Naive thymus-derived CD8-positive, alpha-beta T cell (primary cell): Measurements from ENCODE around the gene MAP4K4. TPM values are rescaled to one million over a fixed set of nuclear protein-coding genes. Genes with fewer than 3 reads are reported as not detected.
A peak's percentile ranks its signal among the peaks of the same experiment; 100 is the strongest.

Experiments used
- ATAC-seq, 2 donors: fragments of 150-1000 bp; cut with Tn5 transposase in 1 of 2; sonication (Bioruptor Pico), chemical (Tn5 transposase) in 1 of 2; 1 replicate in 1 of 2; 2 replicates in 1 of 2; pipeline ENCODE4 v1.10.0; 2021; ENCODE audit warnings: mild to moderate bottlenecking in 2 of 2, moderate library complexity in 2 of 2
- POLR2A ChIA-PET: fragments of 350-600 bp; sonication (Branson Sonifier 250); formaldehyde crosslinking; loops from one replicate; lab custom pipeline; 2021; ENCODE audit warnings: antibody characterized with exemption; lab: Charles Lee
- DNase-seq, 10 donors: peaks; one replicate each; pipeline versions ENCODE4 v3.0.0 to v3.0.0-alpha.2; 2020 to 2022
- H3K27ac Mint-ChIP-seq, 10 donors: one replicate each; pipeline ENCODE4 v1.8.0; 2020 to 2022; ENCODE audit warnings: mild to moderate bottlenecking in 10 of 10, mixed read lengths in 10 of 10, moderate library complexity in 4 of 10, inconsistent platforms in 1 of 10
- H3K27me3 Mint-ChIP-seq, 5 donors: one replicate each; pipeline ENCODE4 v1.8.0; 2021 to 2022; ENCODE audit warnings: mixed read lengths in 5 of 5
- H3K36me3 Mint-ChIP-seq, 3 donors: one replicate each; pipeline ENCODE4 v1.8.0; 2020 to 2022; ENCODE audit warnings: mixed read lengths in 3 of 3, mild to moderate bottlenecking in 2 of 3, inconsistent platforms in 1 of 3
- H3K4me1 Mint-ChIP-seq, 4 donors: one replicate each; pipeline ENCODE4 v1.8.0; 2021 to 2022; ENCODE audit warnings: mixed read lengths in 4 of 4
- H3K4me3 Mint-ChIP-seq, 10 donors: one replicate each; pipeline ENCODE4 v1.8.0; 2020 to 2022; ENCODE audit warnings: mild to moderate bottlenecking in 10 of 10, mixed read lengths in 10 of 10, moderate library complexity in 6 of 10, inconsistent platforms in 1 of 10
- H3K9me3 Mint-ChIP-seq, 9 donors: one replicate each; pipeline ENCODE4 v1.8.0; 2020 to 2022; ENCODE audit warnings: mixed read lengths in 9 of 9, mild to moderate bottlenecking in 3 of 9, inconsistent platforms in 1 of 9, moderate library complexity in 1 of 9
- polyA plus RNA-seq, 3 donors: library from polyadenylated mRNA; unstranded; fragments of 300-500 nt; fragmentation: Illumina TruSeq; gene quantifications; one replicate each; pipeline ENCODE4 v1.2.3, GENCODE V29; 2021
- total RNA-seq, 8 experiments: library from RNA in 2 of 8; stranded (reverse) in 2 of 8; gene quantifications; one replicate each; pipeline ENCODE4 v1.2.3 and lab custom pipeline; 2021 to 2026

MAP4K4 gene
- total and polyA plus RNA-seq, 5 experiments from 2014 or later = 9.5 to 122 (median 26.6) TPM

DNA sequence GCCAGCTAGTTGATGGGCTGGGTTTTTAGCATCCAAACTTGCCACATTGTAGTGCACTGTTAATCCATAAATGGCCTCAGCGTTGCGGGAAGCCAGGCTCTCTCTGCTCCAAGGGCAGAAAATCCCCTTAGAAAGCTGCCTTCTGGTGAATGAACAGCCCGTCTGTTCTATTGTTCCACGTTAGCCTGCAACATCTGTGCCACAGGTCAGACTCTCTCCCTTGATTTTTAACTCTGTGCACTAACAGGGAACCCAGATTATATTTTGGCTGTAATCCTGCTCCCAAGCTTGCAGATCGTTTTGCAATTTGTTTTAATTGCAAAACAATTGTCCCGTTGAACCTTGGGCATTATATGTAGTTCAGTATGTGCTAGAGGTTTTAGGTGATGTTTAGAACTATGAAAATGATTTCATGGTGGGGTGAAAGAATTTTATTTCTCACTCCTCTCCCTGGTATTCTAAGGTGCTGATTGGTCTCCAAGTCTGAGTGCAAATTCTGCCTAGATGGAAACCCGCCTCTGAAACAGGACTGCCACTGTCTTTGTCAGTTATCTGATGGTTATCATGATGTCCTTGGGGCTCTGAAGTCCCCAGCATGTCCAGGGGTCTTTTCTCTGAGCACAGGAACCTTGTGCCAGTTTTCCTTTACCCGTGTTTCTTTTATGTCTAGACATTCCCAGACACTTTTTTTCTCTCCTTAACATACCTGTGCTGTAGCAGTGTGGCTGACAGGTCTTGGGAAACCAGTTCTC lies 106.6 kb downstream of the MAP4K4 start:
- POLR2A ChIA-PET = interaction anchor here (0.7 to 1.1 kb wide), 3 partner anchors 8 to 385 kb away, joined by 3 to 4 read pairs (median 4); no protein-coding TSS in a partner anchor
- H3K4me1 Mint-ChIP-seq = peaks cover 48 to 82% (median 79%) of the 10 kb centered on the region in 4 donors
- peak overlapping the region in 7 of 10 donors; percentile 17 to 81 (median 68) for H3K27ac Mint-ChIP-seq
- H3K27me3 Mint-ChIP-seq = no peaks in the 10 kb centered on the region
- peak overlapping the region in 1 of 10 donors; percentile 24 for H3K4me3 Mint-ChIP-seq
- no peaks in the 10 kb centered on the region for H3K9me3 Mint-ChIP-seq
- H3K36me3 Mint-ChIP-seq = peaks cover 0 to 26% (median 11%) of the 10 kb centered on the region in 3 donors
- DNase-seq = no peak
- ATAC-seq = no peak

DNA sequence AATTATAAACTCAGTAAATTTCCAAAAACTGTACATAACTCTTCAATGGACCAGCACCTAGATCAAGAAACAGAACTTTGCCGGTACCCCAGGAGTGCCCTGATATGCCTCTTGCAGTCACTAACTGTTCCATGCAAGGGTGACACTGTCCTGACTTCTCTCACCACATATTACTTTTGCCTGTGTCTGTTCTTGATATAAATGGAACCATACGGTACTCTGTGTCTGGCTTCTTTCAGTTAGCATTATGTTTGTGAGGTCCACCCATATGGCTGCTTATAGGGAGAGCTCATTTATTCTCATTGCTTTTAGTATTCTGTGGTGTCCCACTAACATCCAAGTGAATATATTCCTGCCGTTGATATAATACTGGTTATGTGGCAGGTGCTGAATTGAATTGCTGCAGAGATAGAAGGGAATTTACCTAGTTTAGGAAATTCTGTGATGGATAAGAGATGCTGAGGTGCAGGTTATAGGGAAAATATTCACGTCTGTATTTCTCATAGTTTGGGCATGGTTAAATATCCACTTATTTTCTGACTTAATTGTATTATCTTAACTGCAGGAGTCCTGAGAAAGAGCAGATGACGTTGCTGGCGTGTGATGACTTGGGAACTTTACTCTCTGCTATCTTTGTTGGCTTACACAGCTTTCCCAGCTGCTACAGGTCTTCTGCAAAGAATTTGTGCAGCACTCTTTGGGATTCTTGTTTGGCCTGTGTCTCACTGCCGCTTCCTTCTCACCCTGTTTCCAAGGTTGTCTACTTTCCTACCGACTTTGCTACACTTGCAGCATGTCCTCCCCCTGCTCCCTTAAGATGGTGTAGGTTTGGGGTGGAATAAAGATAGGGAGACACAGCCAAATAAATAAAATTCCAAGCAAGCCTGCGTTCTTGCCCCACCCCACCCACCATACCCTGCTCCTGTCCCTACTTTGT lies 107.9 kb downstream of the MAP4K4 start:
- peaks cover 46 to 83% (median 81%) of the 10 kb centered on the region in 4 donors for H3K4me1 Mint-ChIP-seq
- DNase-seq = no peak
- POLR2A ChIA-PET = interaction anchor here (0.7 to 1.1 kb wide), 3 partner anchors 8 to 386 kb away, joined by 3 to 4 read pairs (median 4); no protein-coding TSS in a partner anchor
- H3K27ac Mint-ChIP-seq = peak overlapping the region; percentile 38 to 86 (median 74)
- H3K9me3 Mint-ChIP-seq = no peaks in the 10 kb centered on the region
- ATAC-seq = no peak
- H3K4me3 Mint-ChIP-seq = peak overlapping the region in 8 of 10 donors; percentile 2 to 46 (median 10)
- H3K36me3 Mint-ChIP-seq = peaks cover 0 to 16% (median 13%) of the 10 kb centered on the region in 3 donors
- no peaks in the 10 kb centered on the region for H3K27me3 Mint-ChIP-seq

DNA sequence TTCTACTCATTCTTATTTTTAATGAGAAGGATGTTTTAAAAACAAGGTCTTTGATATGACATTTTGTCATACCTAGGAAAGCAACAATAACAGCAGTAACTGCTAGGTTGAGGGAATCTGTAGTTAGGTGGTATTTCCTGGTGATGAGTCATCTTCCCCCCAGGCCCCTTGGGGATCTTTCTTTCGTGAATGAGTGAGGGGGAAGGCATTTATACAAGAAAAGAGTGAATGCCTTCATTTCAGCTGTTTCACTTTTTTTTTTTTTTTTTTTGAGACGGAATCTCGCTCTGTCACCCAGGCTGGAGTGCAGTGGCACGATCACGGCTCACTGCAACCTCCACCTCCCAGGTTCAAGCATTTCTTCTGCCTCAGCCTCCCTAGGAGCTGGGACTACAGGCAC lies 108.6 kb downstream of the MAP4K4 start:
- H3K4me3 Mint-ChIP-seq = peak overlapping the region in 7 of 10 donors; percentile 1 to 46 (median 7)
- POLR2A ChIA-PET = no interaction called here
- H3K27me3 Mint-ChIP-seq = no peaks in the 10 kb centered on the region
- H3K4me1 Mint-ChIP-seq = peaks cover 43 to 82% (median 78%) of the 10 kb centered on the region in 4 donors
- H3K36me3 Mint-ChIP-seq = peaks cover 0 to 13% (median 12%) of the 10 kb centered on the region in 3 donors
- DNase-seq = peak in 1 of 10 donors; percentile 30
- peak; percentile 61 to 88 for ATAC-seq
- H3K9me3 Mint-ChIP-seq = no peaks in the 10 kb centered on the region
- peak overlapping the region; percentile 38 to 86 (median 74) for H3K27ac Mint-ChIP-seq

DNA sequence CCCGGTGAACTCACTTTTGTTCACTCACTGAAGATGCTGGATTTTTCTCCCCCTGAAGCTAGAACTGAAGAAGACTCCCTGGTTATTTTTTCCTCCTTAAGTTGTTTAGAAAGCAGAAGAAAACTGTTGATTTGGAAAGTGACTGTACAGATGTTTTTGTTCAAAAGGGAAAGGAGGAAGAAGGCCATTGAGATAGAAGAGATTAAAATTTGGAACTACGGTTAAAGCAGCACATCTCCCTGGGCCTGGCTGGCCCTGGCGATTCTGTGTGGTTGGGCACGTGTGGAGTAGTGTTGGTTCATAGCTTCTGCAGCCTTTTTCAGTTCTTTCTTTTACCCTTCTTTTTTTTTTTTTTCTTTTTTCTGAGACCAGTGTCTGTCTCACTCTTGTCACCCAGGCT lies 109.2 kb downstream of the MAP4K4 start:
- no peak for ATAC-seq
- H3K4me3 Mint-ChIP-seq = peak overlapping the region in 7 of 10 donors; percentile 25 to 58 (median 44)
- no peaks in the 10 kb centered on the region for H3K27me3 Mint-ChIP-seq
- peaks cover 44 to 83% (median 78%) of the 10 kb centered on the region in 4 donors for H3K4me1 Mint-ChIP-seq
- DNase-seq = no peak
- H3K9me3 Mint-ChIP-seq = no peaks in the 10 kb centered on the region
- H3K36me3 Mint-ChIP-seq = peaks cover 0 to 14% (median 11%) of the 10 kb centered on the region in 3 donors
- H3K27ac Mint-ChIP-seq = peak overlapping the region; percentile 17 to 84 (median 62)
- POLR2A ChIA-PET = no interaction called here

DNA sequence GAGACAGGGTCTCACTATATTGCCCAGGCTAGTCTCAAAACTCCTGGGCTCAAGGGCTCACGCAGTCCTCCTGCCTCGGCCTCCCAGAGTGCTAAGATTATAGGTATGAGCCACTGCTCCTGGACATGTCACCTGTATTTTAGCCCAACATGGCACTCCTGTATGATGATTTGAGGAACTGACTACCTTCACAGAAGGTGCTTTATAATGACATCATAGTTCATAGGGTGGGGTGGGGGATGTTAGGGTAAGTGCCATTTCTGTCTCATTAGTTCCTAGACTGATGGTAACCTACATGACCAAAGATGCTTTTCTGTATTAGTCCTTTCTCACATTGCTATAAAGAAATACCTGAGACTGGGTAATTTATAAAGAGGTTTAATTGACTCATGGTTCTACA lies 109.7 kb downstream of the MAP4K4 start:
- no peak for ATAC-seq
- Mint-ChIP-seq H3K9me3 (no peaks in the 10 kb centered on the region), H3K4me3 (no peak overlapping the region), H3K27ac (peak overlapping the region in 5 of 10 donors; percentile 6 to 53 (median 31)), H3K27me3 (no peaks in the 10 kb centered on the region), H3K36me3 (peaks cover 0 to 14% (median 12%) of the 10 kb centered on the region in 3 donors), H3K4me1 (peaks cover 42 to 81% (median 78%) of the 10 kb centered on the region in 4 donors)
- POLR2A ChIA-PET = no interaction called here
- no peak for DNase-seq

DNA sequence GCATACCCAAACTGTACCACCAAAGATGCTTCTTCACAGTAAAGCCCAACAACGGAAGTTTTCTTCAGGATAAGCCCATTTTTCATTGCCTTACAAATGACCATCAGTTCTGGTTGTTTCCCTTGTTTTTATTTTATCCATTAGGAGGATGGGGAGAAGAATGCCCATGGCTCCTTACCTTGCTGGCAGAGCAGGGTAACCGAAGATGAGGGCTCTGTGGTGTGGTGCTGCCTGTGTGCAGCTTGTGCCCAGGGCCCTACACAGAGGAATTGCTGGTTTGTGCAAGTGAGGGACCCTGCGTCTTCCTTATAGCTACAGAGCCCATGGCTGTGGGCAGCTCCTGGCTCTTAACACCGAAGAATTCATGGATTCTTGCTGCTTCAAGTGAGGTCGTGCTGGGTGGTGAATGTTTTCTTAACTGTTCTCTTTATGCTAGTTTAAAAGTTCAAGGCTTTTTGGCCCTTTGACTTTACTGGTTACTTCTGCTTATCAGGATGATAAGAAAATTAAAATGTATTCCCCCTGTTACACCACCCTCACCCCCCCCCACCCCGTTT lies 110.6 kb downstream of the MAP4K4 start:
- Mint-ChIP-seq H3K27me3 (no peaks in the 10 kb centered on the region), H3K9me3 (no peaks in the 10 kb centered on the region), H3K36me3 (peaks cover 0 to 16% (median 7%) of the 10 kb centered on the region in 3 donors), H3K4me1 (peaks cover 40 to 79% (median 75%) of the 10 kb centered on the region in 4 donors), H3K27ac (peak overlapping the region in 1 of 10 donors; percentile 24), H3K4me3 (no peak overlapping the region)
- POLR2A ChIA-PET = no interaction called here
- ATAC-seq (no peak), DNase-seq (no peak)

DNA sequence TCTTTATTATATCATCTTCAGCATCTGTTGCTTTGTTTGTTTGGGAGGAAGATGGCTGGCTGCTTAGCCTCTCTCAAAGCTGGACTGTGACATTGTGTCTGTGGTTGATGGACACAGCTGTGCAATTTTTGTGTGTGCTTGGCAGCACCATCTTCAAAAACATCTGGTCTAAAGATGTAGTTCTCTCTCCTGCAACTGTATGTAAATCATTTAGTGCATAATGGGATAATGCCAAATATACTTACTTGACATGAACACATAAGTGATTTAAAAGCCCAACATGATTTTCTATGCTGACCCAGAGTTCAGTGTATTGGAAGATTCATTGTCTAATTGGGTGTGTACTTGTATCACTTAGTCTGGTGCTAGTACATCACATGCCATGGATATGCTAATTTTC lies 112.2 kb downstream of the MAP4K4 start:
- DNase-seq = no peak
- Mint-ChIP-seq H3K9me3 (no peaks in the 10 kb centered on the region), H3K27me3 (no peaks in the 10 kb centered on the region), H3K4me3 (peak overlapping the region in 2 of 10 donors; percentile 4 to 17), H3K4me1 (peaks cover 39 to 78% (median 74%) of the 10 kb centered on the region in 4 donors), H3K27ac (peak overlapping the region in 2 of 10 donors; percentile 43 to 75), H3K36me3 (peaks cover 0 to 16% (median 6%) of the 10 kb centered on the region in 3 donors)
- no peak for ATAC-seq
- POLR2A ChIA-PET = no interaction called here

DNA sequence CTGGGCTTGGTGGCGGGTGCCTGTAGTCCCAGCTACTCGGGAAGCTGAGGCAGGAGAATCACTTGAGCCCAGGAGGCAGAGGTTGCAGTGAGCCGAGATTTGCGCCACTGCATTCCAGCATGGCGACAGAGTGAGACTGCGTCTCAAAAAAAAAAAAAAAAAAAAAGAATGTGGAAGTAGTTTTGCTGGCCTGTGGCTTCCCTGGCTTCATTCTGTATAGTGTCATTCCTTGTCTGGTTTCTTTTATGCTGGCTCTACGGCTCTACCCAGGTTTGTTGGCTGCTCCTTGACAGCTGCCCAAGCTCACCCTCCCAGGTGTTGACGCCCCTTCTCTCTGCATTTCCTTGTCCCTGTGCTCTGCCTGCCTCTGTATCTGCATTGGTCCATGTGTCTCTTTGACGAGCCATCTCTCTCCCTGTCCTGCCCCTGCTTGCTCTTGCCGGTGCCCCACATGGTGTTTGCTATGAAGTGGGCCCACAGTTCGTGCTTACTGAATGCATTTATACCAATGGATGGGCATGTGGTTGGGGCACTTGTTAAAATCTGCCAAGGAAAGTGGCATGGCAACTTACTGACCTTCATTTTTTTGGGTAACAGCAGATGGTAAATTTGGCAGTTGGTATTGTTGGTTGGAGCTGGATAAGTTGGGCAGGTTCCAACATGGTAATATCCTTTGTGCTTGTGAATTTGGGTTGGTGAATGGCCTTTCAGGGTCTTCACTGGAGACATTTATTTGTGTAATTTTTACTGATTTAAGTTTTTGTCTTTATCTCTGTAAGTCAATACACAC lies 113.9 kb downstream of the MAP4K4 start:
- Mint-ChIP-seq H3K9me3 (no peaks in the 10 kb centered on the region), H3K27me3 (no peaks in the 10 kb centered on the region), H3K27ac (peak overlapping the region in 4 of 10 donors; percentile 20 to 41 (median 34)), H3K4me3 (peak overlapping the region in 2 of 10 donors; percentile 3 to 20), H3K36me3 (peaks cover 0 to 15% (median 6%) of the 10 kb centered on the region in 3 donors), H3K4me1 (peaks cover 37 to 77% (median 73%) of the 10 kb centered on the region in 4 donors)
- POLR2A ChIA-PET = no interaction called here
- ATAC-seq (no peak), DNase-seq (no peak)

DNA sequence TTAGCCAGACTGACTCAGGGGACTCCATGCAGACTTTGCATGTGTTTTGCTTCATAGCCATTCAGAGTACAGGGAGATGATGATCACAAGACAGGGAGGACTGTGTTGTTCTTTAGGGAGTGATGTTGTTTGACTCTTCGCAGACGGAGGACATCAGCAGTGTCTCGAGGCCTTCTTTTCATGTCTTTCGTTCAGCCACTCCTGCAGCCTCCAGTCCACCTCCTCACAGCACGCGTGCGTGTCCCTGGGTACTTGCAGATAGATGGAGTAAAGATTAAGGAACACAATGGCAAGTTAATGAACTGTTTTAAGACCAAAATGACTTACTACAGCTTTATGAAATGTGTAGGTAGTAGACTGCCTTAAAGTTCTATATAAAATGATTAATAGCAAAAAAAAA lies 114.7 kb downstream of the MAP4K4 start:
- Mint-ChIP-seq H3K27me3 (no peaks in the 10 kb centered on the region), H3K4me3 (no peak overlapping the region), H3K36me3 (peaks cover 0 to 11% (median 6%) of the 10 kb centered on the region in 3 donors), H3K4me1 (peaks cover 37 to 78% (median 73%) of the 10 kb centered on the region in 4 donors), H3K9me3 (no peaks in the 10 kb centered on the region), H3K27ac (peak overlapping the region in 3 of 10 donors; percentile 9 to 37 (median 10))
- no peak for DNase-seq
- POLR2A ChIA-PET = interaction anchor here (0.7 kb wide), 1 partner anchor 97 kb away, joined by 3 read pairs; no protein-coding TSS in a partner anchor
- no peak for ATAC-seq

DNA sequence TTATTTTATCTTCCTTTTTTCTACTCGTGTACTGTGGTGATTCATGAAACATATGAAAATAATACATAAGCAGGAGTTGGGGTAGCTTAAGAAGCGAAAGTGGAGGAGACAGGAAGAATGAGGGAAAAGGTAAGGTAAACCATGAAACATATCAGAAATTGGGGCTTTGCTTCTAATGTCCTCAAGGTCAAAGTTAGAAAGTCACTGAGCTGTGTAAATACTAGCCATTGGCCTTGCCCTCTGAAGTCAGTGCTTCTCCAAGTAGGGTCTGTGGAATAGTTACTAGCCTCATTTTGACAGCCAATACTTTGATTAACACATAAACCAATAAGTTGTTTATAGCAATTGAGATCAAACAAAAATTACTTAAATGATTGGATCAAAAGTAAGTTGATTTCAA lies 117.2 kb downstream of the MAP4K4 start:
- H3K36me3 Mint-ChIP-seq = peaks cover 0 to 8% (median 5%) of the 10 kb centered on the region in 3 donors
- H3K27me3 Mint-ChIP-seq = no peaks in the 10 kb centered on the region
- H3K27ac Mint-ChIP-seq = peak overlapping the region in 6 of 10 donors; percentile 2 to 68 (median 13)
- H3K4me1 Mint-ChIP-seq = peaks cover 48 to 85% (median 81%) of the 10 kb centered on the region in 4 donors
- no peak for ATAC-seq
- no peak for DNase-seq
- POLR2A ChIA-PET = no interaction called here
- no peaks in the 10 kb centered on the region for H3K9me3 Mint-ChIP-seq
- peak overlapping the region in 1 of 10 donors; percentile 4 for H3K4me3 Mint-ChIP-seq

DNA sequence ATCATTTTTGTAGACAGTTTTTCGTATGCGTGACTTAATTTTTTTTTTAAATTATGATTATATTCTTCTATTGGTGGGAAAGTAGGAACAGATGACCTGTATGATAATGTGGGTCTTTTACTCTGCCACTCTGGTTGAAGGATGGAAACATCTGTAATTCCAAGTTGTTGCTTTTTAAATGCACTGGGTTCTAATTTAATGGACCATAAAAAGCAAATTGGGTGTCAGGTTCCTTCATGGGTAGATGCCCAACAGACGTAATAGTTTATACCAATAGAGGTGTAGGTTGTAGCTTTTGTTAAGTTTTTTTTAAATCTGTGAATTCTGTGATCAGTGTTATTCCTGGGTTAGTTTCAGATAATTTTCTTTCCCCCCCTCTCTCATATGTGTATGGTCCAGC lies 117.6 kb downstream of the MAP4K4 start:
- POLR2A ChIA-PET = no interaction called here

More for the DNA sequence above, 117.6 kb downstream of the MAP4K4 start:
- no peak for DNase-seq
- Mint-ChIP-seq H3K36me3 (peaks cover 0 to 8% (median 5%) of the 10 kb centered on the region in 3 donors), H3K4me1 (peaks cover 47 to 86% (median 82%) of the 10 kb centered on the region in 4 donors), H3K27ac (no peak overlapping the region), H3K9me3 (no peaks in the 10 kb centered on the region), H3K4me3 (no peak overlapping the region), H3K27me3 (no peaks in the 10 kb centered on the region)
- no peak for ATAC-seq
